Mesenchymal stem cell (in vitro differentiated cells and primary cell): Measurements from ENCODE around the gene MOCOS.
A peak's percentile ranks its signal among the peaks of the same experiment; 100 is the strongest.

Experiments
- DNase-seq: peaks from one replicate; pipeline ENCODE4 v3.0.0-alpha.2; 2013
- H2AFZ ChIP-seq: one replicate; pipeline ENCODE4 v1.6.1; 2013; ENCODE audit warnings: low read depth, mild to moderate bottlenecking, control low read depth, inconsistent platforms, low read length, moderate library complexity
- H2AK5ac ChIP-seq: 2 replicates; pipeline ENCODE4 v1.6.1; 2013; ENCODE audit warnings: low read length, moderate library complexity, mild to moderate bottlenecking, inconsistent platforms; ENCODE audit not compliant: severe bottlenecking
- H2BK120ac ChIP-seq: one replicate; pipeline ENCODE4 v1.6.1; 2013; ENCODE audit warnings: low read depth, mild to moderate bottlenecking, inconsistent platforms, low read length, moderate library complexity
- H2BK12ac ChIP-seq, 2 experiments: one replicate each; pipeline ENCODE4 v1.6.1; 2013; ENCODE audit warnings: inconsistent platforms in 2 of 2, low read length in 2 of 2, mild to moderate bottlenecking in 2 of 2, moderate library complexity in 2 of 2, control low read depth in 1 of 2
- H2BK15ac ChIP-seq: one replicate; pipeline ENCODE4 v1.6.1; 2013; ENCODE audit warnings: mild to moderate bottlenecking, low read depth, inconsistent platforms; ENCODE audit not compliant: poor library complexity, severe bottlenecking
- H2BK5ac ChIP-seq: 2 replicates; pipeline ENCODE4 v1.6.1; 2013; ENCODE audit warnings: low read depth, mild to moderate bottlenecking, low read length, control low read depth, inconsistent platforms; ENCODE audit not compliant: poor library complexity, severe bottlenecking
- H3K14ac ChIP-seq, 2 experiments: one replicate each; pipeline ENCODE4 v1.6.1; 2013; ENCODE audit warnings: inconsistent platforms in 2 of 2, low read length in 2 of 2, control low read depth in 1 of 2, mild to moderate bottlenecking in 1 of 2, moderate library complexity in 1 of 2
- H3K18ac ChIP-seq, 2 experiments: one replicate each; pipeline ENCODE4 v1.6.1; 2013; ENCODE audit warnings: inconsistent platforms in 2 of 2, low read length in 2 of 2, control low read depth in 1 of 2, low read depth in 1 of 2, mild to moderate bottlenecking in 1 of 2
- H3K23ac ChIP-seq, 2 experiments: one replicate each; pipeline ENCODE4 v1.6.1; 2013; ENCODE audit warnings: inconsistent platforms in 2 of 2, low read length in 2 of 2, mild to moderate bottlenecking in 2 of 2, moderate library complexity in 2 of 2, control low read depth in 1 of 2
- H3K27ac ChIP-seq: 2 replicates; pipeline ENCODE4 v1.5.1; 2013; ENCODE audit warnings: mild to moderate bottlenecking, moderate library complexity, low read length, control low read depth, inconsistent platforms; ENCODE audit not compliant: poor library complexity, severe bottlenecking
- H3K27me3 ChIP-seq, 2 experiments: 2 replicates each; pipeline versions ENCODE4 v1.6.1 to v1.7.0; 2013; ENCODE audit warnings: low read length in 2 of 2, mild to moderate bottlenecking in 2 of 2, moderate library complexity in 2 of 2, control low read depth in 1 of 2, inconsistent platforms in 1 of 2; ENCODE audit not compliant: control insufficient read depth in 1 of 2, insufficient read depth in 1 of 2
- H3K36me3 ChIP-seq, 2 experiments: 2 replicates each; pipeline versions ENCODE4 v1.6.1 to v1.7.0; 2013; ENCODE audit warnings: low read length in 2 of 2, control low read depth in 1 of 2, inconsistent platforms in 1 of 2, low read depth in 1 of 2, mild to moderate bottlenecking in 1 of 2; ENCODE audit not compliant: insufficient read depth in 2 of 2, control insufficient read depth in 1 of 2
- H3K4ac ChIP-seq, 2 experiments: one replicate each; pipeline ENCODE4 v1.6.1; 2013; ENCODE audit warnings: inconsistent platforms in 2 of 2, low read length in 2 of 2, mild to moderate bottlenecking in 2 of 2, moderate library complexity in 2 of 2, control low read depth in 1 of 2, low read depth in 1 of 2
- H3K4me1 ChIP-seq: 2 replicates; pipeline ENCODE4 v1.6.1; 2013; ENCODE audit warnings: low read depth, low read length, control low read depth; ENCODE audit not compliant: control insufficient read depth, insufficient read depth
- H3K4me2 ChIP-seq: 2 replicates; pipeline ENCODE4 v1.6.1; 2013; ENCODE audit warnings: low read length, mild to moderate bottlenecking, inconsistent platforms; ENCODE audit not compliant: poor library complexity, severe bottlenecking
- H3K4me3 ChIP-seq, 2 experiments: 2 replicates each; pipeline versions ENCODE4 v1.5.1 to v1.7.0; 2013; ENCODE audit warnings: low read length in 2 of 2, mild to moderate bottlenecking in 2 of 2, control low read depth in 1 of 2, low read depth in 1 of 2; ENCODE audit not compliant: insufficient read depth in 1 of 2
- H3K79me1 ChIP-seq: replicated peaks from 2 replicates; pipeline ENCODE4 v1.6.1; 2013; ENCODE audit warnings: mild to moderate bottlenecking, control low read depth, low read length, inconsistent platforms; ENCODE audit not compliant: poor library complexity, severe bottlenecking
- H3K9ac ChIP-seq: 2 replicates; pipeline ENCODE4 v1.7.0; 2013; ENCODE audit warnings: mild to moderate bottlenecking, low read length, moderate library complexity
- H3K9me3 ChIP-seq: 2 replicates; pipeline ENCODE4 v1.7.0; 2013; ENCODE audit warnings: mild to moderate bottlenecking, low read length; ENCODE audit not compliant: control insufficient read depth
- H4K8ac ChIP-seq: one replicate; pipeline ENCODE4 v1.6.1; 2013; ENCODE audit warnings: inconsistent platforms, mild to moderate bottlenecking, low read length, moderate library complexity
- H4K91ac ChIP-seq: one replicate; pipeline ENCODE4 v1.6.1; 2013; ENCODE audit warnings: mild to moderate bottlenecking, low read length, inconsistent platforms
- WGBS: methylation state at CpG from one replicate; pipeline ENCODE4 v1.1.7; 2013; ENCODE audit warnings: mixed read lengths; 5-methylcytosine and 5-hydroxymethylcytosine counted together

The MOCOS gene

GRCh38 chr18:36241831-36242230 lies 54.5 kb downstream of the MOCOS start:
- Histone ChIP-seq H3K4ac (no peak overlapping the region), H2BK15ac (no peak overlapping the region), H2BK12ac (no peak overlapping the region), H3K4me2 (no peak overlapping the region), H2BK120ac (no peak overlapping the region), H4K91ac (no peak overlapping the region), H3K36me3 (peaks cover 0 to 10% of the 10 kb centered on the region in 2 experiments), H3K23ac (no peak overlapping the region), H2AFZ (peak overlapping the region; percentile 14), H3K4me1 (peaks cover 4% of the 10 kb centered on the region), H3K4me3 (no peak overlapping the region), H4K8ac (no peak overlapping the region), H3K14ac (no peak overlapping the region), H3K9me3 (peaks cover 2% of the 10 kb centered on the region), H3K9ac (no peak overlapping the region), H2AK5ac (no peak overlapping the region), H3K27me3 (no peaks in the 10 kb centered on the region), H3K27ac (no peak overlapping the region), H3K18ac (no peak overlapping the region), H3K79me1 (peaks cover 5% of the 10 kb centered on the region), H2BK5ac (no peak overlapping the region)
- 87% methylated on average over 6 of the region's 6 CpGs for WGBS
- DNase-seq = no peak

- no peak overlapping the region for H3K14ac ChIP-seq
- H4K91ac ChIP-seq = no peak overlapping the region
- no peak for DNase-seq
- H3K79me1 ChIP-seq = peaks cover 3% of the 10 kb centered on the region
- H3K9ac ChIP-seq = no peak overlapping the region
- no peak overlapping the region for H3K23ac ChIP-seq
- no peak overlapping the region for H2AK5ac ChIP-seq
- peaks cover 18% of the 10 kb centered on the region for H3K9me3 ChIP-seq
- no peak overlapping the region for H3K4me2 ChIP-seq
- peaks cover 5% of the 10 kb centered on the region for H3K4me1 ChIP-seq
- H2BK120ac ChIP-seq = no peak overlapping the region
- H2BK12ac ChIP-seq = no peak overlapping the region
- H3K4me3 ChIP-seq = no peak overlapping the region
- H2AFZ ChIP-seq = no peak overlapping the region
- H3K27ac ChIP-seq = peak overlapping the region; percentile 41
- H3K4ac ChIP-seq = no peak overlapping the region
- WGBS = 62% methylated on average over 1 of the region's 1 CpG
- H4K8ac ChIP-seq = no peak overlapping the region
- H3K36me3 ChIP-seq = peaks cover 21 to 40% of the 10 kb centered on the region in 2 experiments
- no peak overlapping the region for H2BK5ac ChIP-seq
- no peaks in the 10 kb centered on the region for H3K27me3 ChIP-seq
- H2BK15ac ChIP-seq = no peak overlapping the region
- no peak overlapping the region for H3K18ac ChIP-seq
Measured at GRCh38 chr18:36247036-36247435, 59.7 kb downstream of the MOCOS start.

GRCh38 chr18:36249392-36249791 lies 62.1 kb downstream of the MOCOS start:
- no peak for DNase-seq
- peaks cover 15% of the 10 kb centered on the region for H3K9me3 ChIP-seq
- peaks cover 29 to 49% of the 10 kb centered on the region in 2 experiments for H3K36me3 ChIP-seq
- peaks cover 3% of the 10 kb centered on the region for H3K79me1 ChIP-seq
- H3K14ac ChIP-seq = no peak overlapping the region
- no peak overlapping the region for H3K4me2 ChIP-seq
- no peak overlapping the region for H3K4me3 ChIP-seq
- no peak overlapping the region for H2AFZ ChIP-seq
- H3K23ac ChIP-seq = no peak overlapping the region
- no peak overlapping the region for H3K9ac ChIP-seq
- no peak overlapping the region for H2AK5ac ChIP-seq
- H3K4ac ChIP-seq = no peak overlapping the region
- no peak overlapping the region for H2BK120ac ChIP-seq
- no peak overlapping the region for H4K91ac ChIP-seq
- H2BK5ac ChIP-seq = no peak overlapping the region
- H3K18ac ChIP-seq = no peak overlapping the region
- H2BK12ac ChIP-seq = no peak overlapping the region
- H2BK15ac ChIP-seq = no peak overlapping the region
- H4K8ac ChIP-seq = no peak overlapping the region
- H3K27ac ChIP-seq = no peak overlapping the region
- H3K27me3 ChIP-seq = no peaks in the 10 kb centered on the region
- peaks cover 5% of the 10 kb centered on the region for H3K4me1 ChIP-seq

- H3K4ac ChIP-seq = no peak overlapping the region
- no peak overlapping the region for H2BK15ac ChIP-seq
- 75% methylated on average over 1 of the region's 2 CpGs for WGBS
Measured at GRCh38 chr18:36250827-36251226, 63.5 kb downstream of the MOCOS start.

More at GRCh38 chr18:36250827-36251226, 63.5 kb downstream of the MOCOS start:
- Histone ChIP-seq H3K23ac (no peak overlapping the region), H3K18ac (no peak overlapping the region), H3K4me1 (peaks cover 5% of the 10 kb centered on the region), H2AK5ac (no peak overlapping the region), H3K9ac (no peak overlapping the region), H4K91ac (no peak overlapping the region), H3K4me3 (no peak overlapping the region), H3K27me3 (no peaks in the 10 kb centered on the region), H2BK12ac (no peak overlapping the region), H3K14ac (no peak overlapping the region), H2BK120ac (no peak overlapping the region), H3K36me3 (peaks cover 29 to 52% of the 10 kb centered on the region in 2 experiments), H3K4me2 (no peak overlapping the region), H3K79me1 (peaks cover 3% of the 10 kb centered on the region), H3K9me3 (peaks cover 15% of the 10 kb centered on the region), H3K27ac (no peak overlapping the region), H2BK5ac (no peak overlapping the region), H4K8ac (no peak overlapping the region), H2AFZ (no peak overlapping the region)
- no peak for DNase-seq
